SHP77 treated with DMSO at 0.1 percent for 48 hours (cell line): ENCODE measurements around the gene SHC3.

ENCODE experiments used
- DNase-seq: peaks from one replicate; lab custom pipeline; 2025; lab: John Stamatoyannopoulos, UW

Gene SHC3

GRCh38 chr9:88985616-88986015 is 193.0 kb downstream of the SHC3 start:
- DNase-seq, result no peak

- no peak for DNase-seq
Measured at GRCh38 chr9:88984543-88984883, 194.1 kb downstream of the SHC3 start.

GRCh38 chr9:88983865-88984542 is 194.6 kb downstream of the SHC3 start:
- DNase-seq, result no peak

- DNase-seq, result no peak
Measured at GRCh38 chr9:88980740-88981203, 197.8 kb downstream of the SHC3 start.

GRCh38 chr9:88979791-88980190 is 198.8 kb downstream of the SHC3 start:
- no peak for DNase-seq

- DNase-seq, result no peak
Measured at GRCh38 chr9:88979021-88979420, 199.6 kb downstream of the SHC3 start.

GRCh38 chr9:88978034-88978433 is 200.6 kb downstream of the SHC3 start:
- no peak for DNase-seq

- DNase-seq, result no peak
Measured at GRCh38 chr9:88976890-88977257, 201.7 kb downstream of the SHC3 start.

- DNase-seq, result no peak
Measured at GRCh38 chr9:88975966-88976889, 202.4 kb downstream of the SHC3 start.

GRCh38 chr9:88974641-88975040 is 204.0 kb downstream of the SHC3 start:
- no peak for DNase-seq

- DNase-seq, result no peak
Measured at GRCh38 chr9:88973281-88974045, 205.2 kb downstream of the SHC3 start.

GRCh38 chr9:88972401-88972800 is 206.2 kb downstream of the SHC3 start:
- DNase-seq, result no peak

GRCh38 chr9:88971131-88971960 is 207.3 kb downstream of the SHC3 start:
- DNase-seq, result no peak

- DNase-seq, result no peak
Measured at GRCh38 chr9:88969646-88970373, 208.8 kb downstream of the SHC3 start.

GRCh38 chr9:88968799-88969198 is 209.8 kb downstream of the SHC3 start:
- no peak for DNase-seq

- DNase-seq, result no peak
Measured at GRCh38 chr9:88966894-88967676, 211.5 kb downstream of the SHC3 start.

GRCh38 chr9:88965473-88965872 is 213.1 kb downstream of the SHC3 start:
- no peak for DNase-seq

GRCh38 chr9:88960632-88961031 is 218.0 kb downstream of the SHC3 start:
- DNase-seq, result no peak

GRCh38 chr9:88959727-88960469 is 218.7 kb downstream of the SHC3 start:
- DNase-seq, result no peak
